Activated gamma-delta T cell treated with Interleukin-2 at 50 U/mL for 16 hours (primary cell): Measurements from ENCODE around the gene GALNT9.

ENCODE experiments used
- DNase-seq: peaks from one replicate; pipeline ENCODE4 v3.0.0-alpha.2; 2020

GALNT9 gene

DNA sequence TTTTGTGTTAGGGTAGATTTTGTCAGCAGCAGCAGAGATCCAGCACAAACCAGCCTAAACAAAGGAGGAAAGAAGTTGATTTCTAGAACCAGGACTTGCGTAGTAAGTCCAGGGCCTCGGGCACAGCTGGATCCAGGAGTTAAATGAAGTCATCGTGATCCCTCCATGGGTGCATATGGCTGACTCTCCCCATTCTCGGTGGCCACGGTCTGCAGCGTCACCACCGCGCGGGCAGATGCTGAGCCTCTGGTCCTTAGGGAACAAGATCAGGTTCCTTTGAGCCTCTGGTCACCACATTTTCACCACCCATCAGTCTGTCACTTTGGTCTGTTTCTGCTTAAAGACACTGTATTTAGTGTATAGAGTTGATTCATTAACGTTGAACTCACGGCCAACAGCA lies 14.8 kb upstream of the GALNT9 start:
- no peak for DNase-seq

DNA sequence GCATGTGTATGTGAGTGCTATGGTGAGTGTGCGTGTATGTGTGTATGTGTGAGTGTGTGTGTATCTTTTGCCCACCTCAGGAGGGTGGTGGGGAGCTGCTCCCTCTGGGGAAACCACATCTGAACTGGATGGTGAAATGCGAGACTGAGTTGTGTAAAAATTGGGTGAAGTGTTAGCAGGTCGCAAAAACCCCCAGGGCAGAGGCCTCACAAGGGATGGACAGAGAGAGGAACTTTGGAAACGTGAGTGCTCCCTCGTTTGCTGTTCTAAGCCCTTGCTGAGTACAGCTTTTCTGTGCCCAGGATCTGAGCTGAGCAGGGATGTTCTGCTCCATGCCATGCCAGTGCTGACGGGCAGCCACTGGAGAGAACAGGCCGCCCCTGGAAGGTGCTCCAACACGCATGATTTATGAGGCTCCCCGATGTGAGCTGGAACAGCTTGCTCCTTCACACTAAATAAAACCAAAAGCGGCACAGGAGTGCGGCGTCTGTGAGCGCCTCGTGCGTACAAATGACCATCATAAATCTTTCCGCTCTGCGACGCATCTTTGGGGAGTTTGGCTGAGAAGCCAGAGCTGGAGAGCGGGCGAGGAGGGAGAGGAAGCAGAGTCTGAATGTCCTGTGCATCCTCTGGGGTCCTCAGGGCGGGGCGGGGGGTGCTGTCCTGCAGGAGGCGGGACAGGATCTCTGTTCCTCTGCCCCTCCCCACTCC lies 14.1 kb upstream of the GALNT9 start:
- no peak for DNase-seq

GRCh38 chr12:132342251-132343227 lies 13.2 kb upstream of the GALNT9 start:
- no peak for DNase-seq

- DNase-seq = no peak
Observed at GRCh38 chr12:132341318-132342050, 12.1 kb upstream of the GALNT9 start.

GRCh38 chr12:132340266-132341035 lies 11.1 kb upstream of the GALNT9 start:
- no peak for DNase-seq

GRCh38 chr12:132339856-132340255 lies 10.5 kb upstream of the GALNT9 start:
- no peak for DNase-seq

- no peak for DNase-seq
Observed at GRCh38 chr12:132338781-132339180, 9.4 kb upstream of the GALNT9 start.

DNA sequence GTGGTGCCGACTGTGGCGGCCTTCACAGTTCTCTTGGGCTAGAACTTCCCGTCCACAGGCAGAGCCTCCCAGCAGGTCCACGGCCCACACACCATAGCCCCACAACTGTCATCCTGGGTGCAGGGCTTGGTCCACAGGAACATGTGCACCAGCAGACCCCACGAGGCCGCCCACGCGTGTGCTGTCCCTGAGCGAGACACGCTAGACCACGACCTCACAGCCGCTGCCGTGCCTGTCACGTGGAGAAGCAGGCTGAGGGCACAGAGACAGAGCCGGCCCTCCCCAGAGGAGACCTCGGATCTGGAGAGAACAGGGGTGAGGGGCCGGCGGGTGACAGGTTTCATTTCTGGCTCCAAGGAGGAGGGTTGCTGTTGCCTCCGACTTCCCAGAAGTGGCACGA lies 8.9 kb upstream of the GALNT9 start:
- DNase-seq = no peak

DNA sequence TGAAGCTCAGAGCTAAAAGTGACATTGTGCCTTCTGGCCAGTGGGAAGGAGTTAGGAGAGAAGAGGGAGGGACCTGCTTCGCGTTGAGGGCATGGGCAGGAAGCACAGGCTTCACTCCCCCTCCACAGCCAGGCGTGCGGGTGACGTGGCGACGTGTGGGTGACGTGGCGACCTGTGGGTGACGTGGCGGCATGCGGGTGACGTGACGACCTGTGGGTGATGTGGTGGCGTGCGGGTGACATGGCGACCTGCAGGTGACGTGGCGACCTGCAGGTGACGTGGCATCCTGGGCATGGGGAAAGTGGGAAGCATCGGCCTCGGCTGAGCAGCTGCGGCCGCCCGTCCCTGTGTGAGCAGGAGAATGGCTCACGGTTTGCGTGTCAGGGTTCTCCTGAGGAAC lies 8.2 kb upstream of the GALNT9 start:
- no peak for DNase-seq

DNA sequence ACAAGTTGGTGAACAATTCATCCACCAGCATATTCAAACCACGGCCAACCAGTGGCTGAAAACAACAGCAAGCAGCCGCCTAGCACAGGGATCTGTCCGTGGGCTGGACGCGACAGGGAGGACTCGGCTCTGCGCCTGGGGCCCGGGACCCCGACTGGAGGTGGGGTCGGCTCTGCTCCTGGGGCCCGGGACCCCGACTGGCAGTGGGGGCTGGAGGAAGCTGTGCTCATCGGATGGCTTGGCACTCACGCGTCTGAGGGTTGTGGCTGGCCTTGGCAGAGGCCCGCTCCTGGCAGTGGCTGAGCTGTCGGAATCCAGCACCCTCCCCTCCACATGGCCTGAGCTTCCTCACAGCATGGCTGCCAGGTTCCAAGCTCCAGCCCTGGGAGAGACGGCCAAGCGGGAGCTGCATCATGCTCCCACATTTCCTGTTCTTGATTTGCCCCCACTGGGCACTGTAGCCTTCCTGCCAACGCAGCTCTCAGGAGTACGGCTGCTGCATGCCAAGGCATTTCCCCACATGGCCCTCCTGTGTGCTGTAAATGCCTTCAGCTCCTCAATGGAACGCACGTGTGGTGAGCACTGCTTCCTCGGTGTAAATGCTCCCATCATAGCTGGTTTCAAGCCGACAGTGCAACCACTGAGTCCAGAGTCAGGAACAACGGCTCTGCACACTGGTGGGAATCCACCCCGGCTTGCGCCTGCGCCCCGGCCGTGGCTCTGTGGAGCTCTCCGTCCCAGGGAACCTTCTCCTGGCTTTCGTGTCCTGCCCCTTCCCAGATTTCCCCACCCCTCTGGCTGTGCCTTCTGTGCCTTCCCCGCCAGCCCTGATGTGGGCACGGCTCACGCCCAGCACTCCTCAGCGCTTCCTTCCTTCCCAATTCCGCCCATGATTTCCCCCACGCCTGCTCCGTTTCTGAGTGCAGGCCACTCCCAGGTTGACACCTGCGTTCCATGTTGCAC lies 7.3 kb upstream of the GALNT9 start:
- no peak for DNase-seq

GRCh38 chr12:132335179-132335756 lies 5.9 kb upstream of the GALNT9 start:
- no peak for DNase-seq

DNA sequence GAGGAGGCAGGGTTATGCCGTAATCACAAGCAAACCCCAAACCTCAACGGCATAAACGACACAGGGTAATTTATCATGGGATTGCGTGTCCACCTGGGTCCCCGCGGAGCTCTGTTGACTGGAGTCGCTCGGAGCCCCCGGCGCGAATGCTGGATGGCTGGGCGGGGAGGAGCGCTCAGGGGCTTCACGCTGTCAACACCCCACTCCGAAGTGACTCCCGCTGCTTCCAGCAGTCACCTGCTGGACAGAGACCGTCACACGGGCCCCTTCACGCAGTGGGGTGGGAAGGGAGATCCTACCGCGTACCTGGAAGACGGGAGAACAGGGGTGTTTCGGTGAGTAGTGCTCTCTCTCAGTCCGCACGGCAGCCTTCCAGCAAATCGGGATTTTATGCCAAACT lies 4.4 kb upstream of the GALNT9 start:
- DNase-seq = no peak

- no peak for DNase-seq
Observed at GRCh38 chr12:132333273-132333672, 3.9 kb upstream of the GALNT9 start.

- no peak for DNase-seq
Observed at GRCh38 chr12:132330549-132330881, 1.1 kb upstream of the GALNT9 start.

DNA sequence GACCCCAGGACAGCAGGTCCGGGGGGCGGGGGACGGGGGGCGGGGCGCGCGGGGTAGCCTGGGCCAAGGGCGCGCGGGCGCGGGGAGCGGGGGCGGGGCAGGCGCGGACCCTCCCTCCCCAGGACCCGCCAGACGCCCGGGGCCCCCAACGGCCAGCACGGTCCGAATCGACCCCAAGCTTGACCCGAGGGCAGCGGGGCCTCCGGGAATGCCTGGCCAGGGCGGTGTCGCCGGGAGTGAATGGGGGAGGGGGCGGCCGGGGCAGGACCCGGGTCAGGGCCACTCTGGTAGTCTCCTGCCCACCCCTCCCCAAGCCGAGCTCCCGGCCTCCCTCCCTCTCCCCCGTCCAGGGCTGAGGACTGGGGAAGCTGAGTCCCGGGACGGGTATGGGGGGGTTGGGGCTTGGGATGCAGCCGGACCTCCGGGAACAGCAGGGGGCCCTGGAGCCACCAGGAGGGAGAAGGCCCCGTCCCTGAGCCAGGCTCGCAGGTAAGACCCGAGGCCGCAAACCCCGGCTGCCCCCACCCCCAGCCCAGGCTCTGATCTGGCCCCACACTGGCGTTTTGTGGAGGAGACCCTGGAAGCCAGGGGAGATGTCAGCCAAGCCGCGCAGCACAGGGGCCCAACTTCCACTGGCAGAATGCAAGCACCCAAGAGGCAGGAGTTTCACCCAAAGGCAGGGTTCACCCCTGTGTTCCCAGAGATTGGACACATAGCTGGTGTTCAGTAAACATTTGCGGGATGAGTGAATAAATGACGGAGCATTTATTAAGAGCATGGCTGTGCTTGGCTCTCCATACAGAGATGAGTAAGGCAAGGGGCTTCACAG lies 545 bp upstream of the GALNT9 start:
- DNase-seq = no peak

DNA sequence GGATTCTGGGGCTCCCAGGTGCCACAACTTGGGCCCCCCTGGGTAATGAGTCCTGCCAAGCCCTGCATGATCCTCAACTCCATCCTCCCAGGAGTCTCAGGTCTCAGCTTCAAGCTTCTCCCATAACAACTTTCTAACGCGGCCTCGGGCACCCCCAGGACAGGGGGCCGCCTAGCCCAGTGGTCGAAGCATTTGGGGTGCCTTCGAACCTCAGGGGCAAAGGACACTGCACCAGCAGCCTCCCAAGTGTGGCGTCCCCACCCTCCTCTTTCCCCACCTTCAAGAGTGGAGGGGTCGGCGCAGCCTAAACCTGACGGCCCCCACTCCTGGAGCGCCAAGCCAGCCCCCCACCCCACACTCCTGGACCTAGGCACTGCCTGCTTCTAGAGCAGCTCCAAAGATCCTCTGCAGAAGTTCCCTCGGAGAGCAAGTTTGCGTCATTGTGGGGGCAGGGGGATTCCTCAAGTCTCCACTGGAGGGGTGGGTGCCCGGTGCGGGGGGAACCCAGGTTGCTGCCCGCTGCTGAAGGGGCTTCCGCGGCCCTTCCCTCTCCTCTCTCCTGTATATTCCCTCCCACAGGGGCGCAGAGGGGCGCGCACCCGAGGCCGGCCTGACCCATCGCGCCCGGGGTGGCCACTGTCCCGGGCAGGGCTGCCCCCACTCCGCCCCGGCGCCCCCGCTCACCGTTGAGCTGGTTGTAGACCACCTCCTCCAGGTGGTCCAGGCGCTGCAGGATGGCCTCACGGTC lies 933 bp downstream of the GALNT9 start:
- DNase-seq = no peak

- no peak for DNase-seq
Observed at GRCh38 chr12:132327336-132328171, 1.8 kb downstream of the GALNT9 start.

- no peak for DNase-seq
Observed at GRCh38 chr12:132326646-132327045, 2.7 kb downstream of the GALNT9 start.

DNA sequence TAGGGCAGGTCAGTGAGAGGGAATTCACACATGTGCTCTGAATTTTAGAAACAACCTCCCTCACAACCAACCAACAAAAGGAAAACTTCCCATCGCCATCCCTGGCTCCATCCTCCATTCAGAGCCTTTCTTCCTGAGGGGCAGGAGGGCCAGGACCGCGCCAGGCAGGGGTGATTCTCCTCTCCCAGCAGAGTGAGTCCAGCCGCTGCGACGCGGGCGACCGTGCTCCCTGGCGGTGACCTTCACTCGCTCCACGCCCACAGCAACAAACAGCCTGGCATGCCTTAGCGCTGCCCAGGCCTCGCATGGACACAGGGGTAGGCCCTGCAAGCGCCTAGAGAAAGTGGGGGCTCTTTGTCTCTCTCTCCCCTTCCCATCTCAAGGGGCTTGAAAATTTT lies 3.7 kb downstream of the GALNT9 start:
- no peak for DNase-seq
